Vagina (tissue), 2 donors: ENCODE measurements around the gene USF1. TPM values are rescaled to one million over a fixed set of nuclear protein-coding genes. Genes with fewer than 3 reads are reported as not detected.
"Not testable (repeated sequence)": the region's sequence is repeated elsewhere in the genome, so short reads cannot be mapped to it uniquely, and the experiment has no call there.

Experiments
- DNase-seq, 2 donors: peaks; one replicate each; pipeline ENCODE4 v3.0.0-alpha.2; 2017; ENCODE audit errors: extremely low spot score in 2 of 2
- H3K27ac ChIP-seq: fragments of 200-600 bp; sonication (generic); one replicate; pipeline ENCODE4 v1.5.1; 2019
- H3K27me3 ChIP-seq: fragments of 200-600 bp; sonication (generic); one replicate; pipeline ENCODE4 v1.5.1; 2019
- H3K36me3 ChIP-seq, 2 donors: fragments of 200-600 bp; sonication (generic); one replicate each; pipeline ENCODE4 v1.5.1; 2017 to 2019
- H3K4me1 ChIP-seq: fragments of 200-600 bp; sonication (generic); one replicate; pipeline ENCODE4 v1.5.1; 2019
- H3K4me3 ChIP-seq, 2 donors: fragments of 200-600 bp; sonication (generic); 1 replicate in 1 of 2; 2 replicates in 1 of 2; pipeline ENCODE4 v1.5.1; 2016 to 2019
- H3K9me3 ChIP-seq: fragments of 200-600 bp; sonication (generic); one replicate; pipeline ENCODE4 v1.5.1; 2019
- CTCF ChIP-seq, 3 experiments: fragments of 450-650 bp in 2 of 3; fragments of 200-600 bp in 1 of 3; sonication (generic) in 1 of 3; IDR thresholded peaks; one replicate each; pipeline ENCODE4 v1.5.1; 2017 to 2019; ENCODE audit warnings: antibody characterized with exemption in 3 of 3, mild to moderate bottlenecking in 2 of 3, moderate library complexity in 2 of 3
- POLR2A ChIP-seq, 2 donors: fragments of 450-650 bp; IDR thresholded peaks; one replicate each; pipeline ENCODE4 v1.6.1; 2017; ENCODE audit warnings: antibody characterized with exemption in 2 of 2, mild to moderate bottlenecking in 2 of 2, moderate library complexity in 2 of 2
- POLR2AphosphoS5 ChIP-seq, 2 donors: sonication (generic); formaldehyde crosslinking; IDR thresholded peaks; one replicate each; pipeline ENCODE4 v1.9.0; 2017; ENCODE audit warnings: antibody characterized with exemption in 2 of 2, mild to moderate bottlenecking in 2 of 2, low read depth in 1 of 2; ENCODE audit not compliant: insufficient read depth in 1 of 2
- intact Hi-C: fragments of 100-400 bp; cut with DNase I; formaldehyde crosslinking; loops from one replicate; pipeline ENCODE4 v1.15.1; 2023
- small RNA-seq: library from RNA; depleted of rRNA; stranded (forward); fragments of <200 nt; gene quantifications from one replicate; pipeline ENCODE3, GENCODE V24; 2016
- total RNA-seq: library from RNA; depleted of rRNA; stranded (reverse); fragments of >200 nt; gene quantifications from one replicate; pipeline ENCODE4 v1.2.3, GENCODE V29; 2016

Gene USF1
- total RNA-seq, 1 donor from 2014 or later = 39.0 TPM

- Histone ChIP-seq H3K27me3 (no peaks in the 10 kb centered on the region), H3K4me1 (peaks cover 5% of the 10 kb centered on the region), H3K4me3 (no peak overlapping the region), H3K27ac (no peak overlapping the region), H3K9me3 (no peaks in the 10 kb centered on the region), H3K36me3 (peaks cover 0 to 19% of the 10 kb centered on the region in 2 donors)
- no peak for DNase-seq
- intact Hi-C loops = loop anchor here (10.0 kb wide), 1 partner anchor 99 kb away; the partner anchor contains the start of gene KLHDC9
- TF ChIP-seq POLR2A (IDR thresholded peaks at IDR 0.05) = no peak
- TF ChIP-seq POLR2AphosphoS5 (IDR thresholded peaks at IDR 0.05; ENCODE audit: insufficient read depth in 1 of 2, low read depth in 1 of 2) = no peak
- TF ChIP-seq CTCF (IDR thresholded peaks at IDR 0.05) = no peak
Observed at GRCh38 chr1:160996178-160996577, 49.6 kb downstream of the USF1 start.

GRCh38 chr1:160993544-160994193 is 52.1 kb downstream of the USF1 start:
- DNase-seq = no peak
- H3K27ac ChIP-seq = no peak overlapping the region
- H3K27me3 ChIP-seq = no peaks in the 10 kb centered on the region
- peaks cover 0 to 5% of the 10 kb centered on the region in 2 donors for H3K36me3 ChIP-seq
- H3K4me1 ChIP-seq = peaks cover 5% of the 10 kb centered on the region
- intact Hi-C loops = loop anchor here (10.0 kb wide), 1 partner anchor 101 kb away; the partner anchor contains the start of gene KLHDC9
- no peak for TF ChIP-seq POLR2AphosphoS5 (IDR thresholded peaks at IDR 0.05; ENCODE audit: insufficient read depth in 1 of 2, low read depth in 1 of 2)
- TF ChIP-seq POLR2A (IDR thresholded peaks at IDR 0.05) = no peak
- no peak for TF ChIP-seq CTCF (IDR thresholded peaks at IDR 0.05)
- H3K4me3 ChIP-seq = no peak overlapping the region
- H3K9me3 ChIP-seq = no peaks in the 10 kb centered on the region

GRCh38 chr1:160992036-160992435 is 53.7 kb downstream of the USF1 start:
- not testable (repeated sequence) for H3K36me3 ChIP-seq, H3K9me3 ChIP-seq, H3K27ac ChIP-seq, H3K4me3 ChIP-seq, H3K27me3 ChIP-seq, DNase-seq, H3K4me1 ChIP-seq
- intact Hi-C loops = loop anchor here (10.0 kb wide), 1 partner anchor 103 kb away; the partner anchor contains the start of gene KLHDC9

Small RNA genes lying within 50 kb of the gene (small RNA-seq; reads per million reads assigned to genes)
- gene AL591806.2 = not detected

Other genes starting within 250 kb of the USF1 start
- gene LY9, start 249.8 kb downstream of the USF1 start, total RNA-seq = 4.7 TPM
- 2.0 TPM for gene CD244, start 183.1 kb downstream of the USF1 start, total RNA-seq
- gene ITLN1, start 160.8 kb downstream of the USF1 start, total RNA-seq = 1.5 TPM
- 2.0 TPM for gene ITLN2, start 91.2 kb downstream of the USF1 start, total RNA-seq
- 178 TPM for gene F11R, start 24.8 kb downstream of the USF1 start, total RNA-seq
- gene TSTD1, start 7.0 kb downstream of the USF1 start, total RNA-seq = 44.7 TPM
- 14.5 TPM for gene ARHGAP30, start 23.9 kb upstream of the USF1 start, total RNA-seq
- 42.7 TPM for gene NECTIN4, start 43.6 kb upstream of the USF1 start, total RNA-seq
- gene KLHDC9, start 52.4 kb upstream of the USF1 start, total RNA-seq = 9.3 TPM
- gene PFDN2, start 72.1 kb upstream of the USF1 start, total RNA-seq = 47.1 TPM
- gene NIT1, start 72.1 kb upstream of the USF1 start, total RNA-seq = 31.7 TPM
- 42.0 TPM for gene DEDD, start 86.7 kb upstream of the USF1 start, total RNA-seq
- 61.1 TPM for gene UFC1, start 108.0 kb upstream of the USF1 start, total RNA-seq
- gene USP21, start 113.5 kb upstream of the USF1 start, total RNA-seq = 19.4 TPM
- gene PPOX, start 120.4 kb upstream of the USF1 start, total RNA-seq = 16.7 TPM
- gene B4GALT3, start 131.5 kb upstream of the USF1 start, total RNA-seq = 16.2 TPM
- gene ADAMTS4, start 153.1 kb upstream of the USF1 start, total RNA-seq = 78.3 TPM
- gene NDUFS2, start 156.4 kb upstream of the USF1 start, total RNA-seq = 104 TPM
- 64.8 TPM for gene FCER1G, start 169.3 kb upstream of the USF1 start, total RNA-seq
- not detected for gene APOA2, start 177.7 kb upstream of the USF1 start, total RNA-seq
- gene TOMM40L, start 180.1 kb upstream of the USF1 start, total RNA-seq = 15.0 TPM
- gene NR1I3, start 192.2 kb upstream of the USF1 start, total RNA-seq = not detected
- 3.7 TPM for gene PCP4L1, start 212.8 kb upstream of the USF1 start, total RNA-seq